HCEC 1CT (cell line): ENCODE data around the gene SDS.

ENCODE experiments used
- DNase-seq: peaks from one replicate; pipeline ENCODE4 v3.0.0-alpha.2; 2017

Gene SDS

GRCh38 chr12:113345318-113345717 lies 58.4 kb downstream of the SDS start:
- no peak for DNase-seq
